NCI-H748 treated with DMSO at 0.1 percent for 48 hours (cell line): ENCODE results near the gene MECP2.

Experiments used
- DNase-seq: peaks from one replicate; lab custom pipeline; 2025; lab: John Stamatoyannopoulos, UW

The MECP2 gene

GRCh38 chrX:154061801-154062200, 35.7 kb downstream of the MECP2 start:
- DNase-seq: no peak

- DNase-seq: no peak
These were observed 37.7 kb downstream of the MECP2 start for GRCh38 chrX:154059729-154060245.

GRCh38 chrX:154059231-154059630, 38.3 kb downstream of the MECP2 start:
- no peak for DNase-seq

GRCh38 chrX:154058214-154058997, 39.1 kb downstream of the MECP2 start:
- DNase-seq: no peak

- no peak for DNase-seq
These were observed 39.7 kb downstream of the MECP2 start for GRCh38 chrX:154057791-154058190.

- DNase-seq: no peak
These were observed 40.7 kb downstream of the MECP2 start for GRCh38 chrX:154056770-154057241.

GRCh38 chrX:154051201-154051810, 46.2 kb downstream of the MECP2 start:
- DNase-seq: no peak

- no peak for DNase-seq
These were observed 47.4 kb downstream of the MECP2 start for GRCh38 chrX:154050113-154050495.

GRCh38 chrX:154049209-154050112, 48.1 kb downstream of the MECP2 start:
- no peak for DNase-seq

GRCh38 chrX:154048398-154048797, 49.1 kb downstream of the MECP2 start:
- DNase-seq: no peak

- no peak for DNase-seq
These were observed 50.4 kb downstream of the MECP2 start for GRCh38 chrX:154046940-154047610.

GRCh38 chrX:154046031-154046781, 51.3 kb downstream of the MECP2 start:
- no peak for DNase-seq

GRCh38 chrX:154044091-154044490, 53.4 kb downstream of the MECP2 start:
- DNase-seq: no peak

GRCh38 chrX:154043003-154043763, 54.3 kb downstream of the MECP2 start:
- DNase-seq: no peak

GRCh38 chrX:154040863-154041262, 56.7 kb downstream of the MECP2 start:
- DNase-seq: no peak

- DNase-seq: no peak
These were observed 57.2 kb downstream of the MECP2 start for GRCh38 chrX:154040307-154040756.

GRCh38 chrX:154039577-154039976, 57.9 kb downstream of the MECP2 start:
- DNase-seq: no peak

GRCh38 chrX:154038656-154039055, 58.9 kb downstream of the MECP2 start:
- DNase-seq: no peak

GRCh38 chrX:154037754-154038153, 59.8 kb downstream of the MECP2 start:
- DNase-seq: no peak

GRCh38 chrX:154036513-154036912, 61.0 kb downstream of the MECP2 start:
- no peak for DNase-seq
